Transverse colon (tissue), 3 donors: ENCODE data around the gene ATG7.

ENCODE experiments used
- CTCF ChIP-seq, 5 experiments: fragments of 200-600 bp in 3 of 5; fragments of 450-650 bp in 2 of 5; sonication (generic) in 3 of 5; IDR thresholded peaks; 1 replicate in 2 of 5; 2 replicates in 3 of 5; pipeline ENCODE4 v1.5.1; 2016 to 2017; ENCODE audit warnings: antibody characterized with exemption in 5 of 5, inconsistent platforms in 3 of 5, mild to moderate bottlenecking in 2 of 5, moderate library complexity in 1 of 5
- EP300 ChIP-seq: sonication (generic); formaldehyde crosslinking; IDR thresholded peaks from one replicate; pipeline ENCODE4 v1.6.1; 2017; ENCODE audit warnings: antibody characterized with exemption, low read depth
- POLR2A ChIP-seq: fragments of 450-650 bp; IDR thresholded peaks from one replicate; pipeline ENCODE4 v1.6.1; 2016; ENCODE audit warnings: antibody characterized with exemption, mild to moderate bottlenecking, moderate library complexity

GRCh38 chr3:11541321-11542303, 269.4 kb downstream of the ATG7 start:
- no peak for TF ChIP-seq POLR2A
- TF ChIP-seq CTCF (IDR thresholded peaks at IDR 0.05), result no peak
- no peak for TF ChIP-seq EP300
